Upper lobe of left lung (tissue), 4 donors: ENCODE results near the gene MPPED2.

Source experiments
- POLR2A ChIP-seq, 4 donors: fragments of 450-650 bp; IDR thresholded peaks; one replicate each; pipeline ENCODE4 v1.5.1; 2016 to 2017; ENCODE audit warnings: antibody characterized with exemption in 4 of 4, mild to moderate bottlenecking in 2 of 4
- POLR2AphosphoS5 ChIP-seq, 2 donors: sonication (generic); formaldehyde crosslinking; IDR thresholded peaks; one replicate each; pipeline ENCODE4 v1.5.1; 2017; ENCODE audit warnings: antibody characterized with exemption in 2 of 2
- TF ChIP-seq, protein P1 (sequence below), 6 experiments: fragments of 450-650 bp in 4 of 6; fragments of 200-600 bp in 2 of 6; sonication (generic) in 2 of 6; IDR thresholded peaks; one replicate each; pipeline ENCODE4 v1.5.1; 2016 to 2019; ENCODE audit warnings: antibody characterized with exemption in 6 of 6

DNA sequence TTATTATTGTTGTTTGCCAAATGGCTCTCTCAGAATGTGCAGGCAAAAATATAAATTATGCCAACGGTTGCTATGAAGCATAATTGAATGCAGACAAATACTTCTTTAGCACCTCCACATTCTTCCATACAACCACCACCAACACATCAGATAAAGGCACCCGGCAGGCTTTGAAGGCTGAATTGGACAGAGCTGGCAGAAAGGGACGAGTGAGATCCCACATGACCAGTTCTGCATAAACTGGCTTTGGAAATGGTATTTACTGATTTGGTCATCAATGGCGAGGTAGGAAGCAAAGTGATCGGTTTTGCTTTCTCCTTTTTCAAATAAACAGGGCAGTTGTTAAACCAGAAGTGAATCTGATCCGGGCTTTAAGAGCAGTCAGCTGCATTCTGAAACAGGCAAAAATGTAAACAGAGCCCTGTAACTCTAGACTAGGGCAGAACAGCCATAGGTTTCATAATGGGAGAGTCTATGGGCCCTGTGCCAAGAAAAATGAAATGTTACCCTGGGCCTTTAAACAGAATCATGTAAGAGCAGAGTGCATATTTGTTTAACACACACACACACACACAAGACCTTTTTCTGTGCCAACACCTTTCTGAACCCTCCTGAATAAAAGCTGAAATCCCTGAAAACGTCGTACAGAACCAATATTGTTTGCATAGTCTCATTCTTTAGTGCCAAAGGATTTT is 97.7 kb downstream of the MPPED2 start:
- TF ChIP-seq, protein P1, sequence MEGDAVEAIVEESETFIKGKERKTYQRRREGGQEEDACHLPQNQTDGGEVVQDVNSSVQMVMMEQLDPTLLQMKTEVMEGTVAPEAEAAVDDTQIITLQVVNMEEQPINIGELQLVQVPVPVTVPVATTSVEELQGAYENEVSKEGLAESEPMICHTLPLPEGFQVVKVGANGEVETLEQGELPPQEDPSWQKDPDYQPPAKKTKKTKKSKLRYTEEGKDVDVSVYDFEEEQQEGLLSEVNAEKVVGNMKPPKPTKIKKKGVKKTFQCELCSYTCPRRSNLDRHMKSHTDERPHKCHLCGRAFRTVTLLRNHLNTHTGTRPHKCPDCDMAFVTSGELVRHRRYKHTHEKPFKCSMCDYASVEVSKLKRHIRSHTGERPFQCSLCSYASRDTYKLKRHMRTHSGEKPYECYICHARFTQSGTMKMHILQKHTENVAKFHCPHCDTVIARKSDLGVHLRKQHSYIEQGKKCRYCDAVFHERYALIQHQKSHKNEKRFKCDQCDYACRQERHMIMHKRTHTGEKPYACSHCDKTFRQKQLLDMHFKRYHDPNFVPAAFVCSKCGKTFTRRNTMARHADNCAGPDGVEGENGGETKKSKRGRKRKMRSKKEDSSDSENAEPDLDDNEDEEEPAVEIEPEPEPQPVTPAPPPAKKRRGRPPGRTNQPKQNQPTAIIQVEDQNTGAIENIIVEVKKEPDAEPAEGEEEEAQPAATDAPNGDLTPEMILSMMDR (IDR thresholded peaks at IDR 0.05): no peak
- TF ChIP-seq POLR2A (IDR thresholded peaks at IDR 0.05) (no peak), POLR2AphosphoS5 (IDR thresholded peaks at IDR 0.05) (no peak)
